ENCODE results near the gene PTPN7.
"Not testable (repeated sequence)": the region's sequence is repeated elsewhere in the genome, so short reads cannot be mapped to it uniquely, and the experiment has no call there.

Gene PTPN7

GRCh38 chr1:202160377-202160940 is at the start of gene PTPN7:
PTPN7 (minus strand) TSS chr1:202160602; CDS start chr1:202159402, 1,200 bp downstream.
- DNase-seq (ENCODE audit: extremely low read depth in 1 of 2, low read depth in 1 of 2) = peak; percentile 79 to 90

- no peak for DNase-seq (ENCODE audit: extremely low read depth in 1 of 2, low read depth in 1 of 2)
These were observed 48.0 kb upstream of the PTPN7 start for GRCh38 chr1:202208351-202208857.

- DNase-seq (ENCODE audit: extremely low read depth in 1 of 2, low read depth in 1 of 2) = no peak
These were observed 46.9 kb upstream of the PTPN7 start for GRCh38 chr1:202207292-202207691.

GRCh38 chr1:202205523-202206190 is 45.3 kb upstream of the PTPN7 start:
- DNase-seq (ENCODE audit: extremely low read depth in 1 of 2, low read depth in 1 of 2) = no peak

GRCh38 chr1:202204065-202204464 is 43.7 kb upstream of the PTPN7 start:
- no peak for DNase-seq (ENCODE audit: extremely low read depth in 1 of 2, low read depth in 1 of 2)

GRCh38 chr1:202203238-202204039 is 43.0 kb upstream of the PTPN7 start:
- no peak for DNase-seq (ENCODE audit: extremely low read depth in 1 of 2, low read depth in 1 of 2)

- DNase-seq (ENCODE audit: extremely low read depth in 1 of 2, low read depth in 1 of 2) = no peak
These were observed 42.2 kb upstream of the PTPN7 start for GRCh38 chr1:202202500-202203168.

- DNase-seq (ENCODE audit: extremely low read depth in 1 of 2, low read depth in 1 of 2) = no peak
These were observed 41.6 kb upstream of the PTPN7 start for GRCh38 chr1:202201971-202202370.

GRCh38 chr1:202201266-202201665 is 40.9 kb upstream of the PTPN7 start:
- no peak for DNase-seq (ENCODE audit: extremely low read depth in 1 of 2, low read depth in 1 of 2)

- no peak for DNase-seq (ENCODE audit: extremely low read depth in 1 of 2, low read depth in 1 of 2)
These were observed 40.3 kb upstream of the PTPN7 start for GRCh38 chr1:202200669-202201068.

- no peak for DNase-seq (ENCODE audit: extremely low read depth in 1 of 2, low read depth in 1 of 2)
These were observed 39.7 kb upstream of the PTPN7 start for GRCh38 chr1:202200112-202200548.

- DNase-seq (ENCODE audit: extremely low read depth in 1 of 2, low read depth in 1 of 2) = no peak
These were observed 38.9 kb upstream of the PTPN7 start for GRCh38 chr1:202199040-202199889.

GRCh38 chr1:202198366-202198724 is 37.9 kb upstream of the PTPN7 start:
- DNase-seq (ENCODE audit: extremely low read depth in 1 of 2, low read depth in 1 of 2) = no peak

- no peak for DNase-seq (ENCODE audit: extremely low read depth in 1 of 2, low read depth in 1 of 2)
These were observed 37.4 kb upstream of the PTPN7 start for GRCh38 chr1:202197653-202198365.

- DNase-seq (ENCODE audit: extremely low read depth in 1 of 2, low read depth in 1 of 2) = no peak
These were observed 33.9 kb upstream of the PTPN7 start for GRCh38 chr1:202194328-202194648.

GRCh38 chr1:202193614-202194327 is 33.4 kb upstream of the PTPN7 start, which contains the start of gene LGR6:
LGR6 (plus strand) TSS chr1:202193799; CDS start chr1:202193990, 191 bp downstream.
- DNase-seq (ENCODE audit: extremely low read depth in 1 of 2, low read depth in 1 of 2) = no peak

GRCh38 chr1:202192770-202193613 is 32.6 kb upstream of the PTPN7 start:
- DNase-seq (ENCODE audit: extremely low read depth in 1 of 2, low read depth in 1 of 2) = peak in 1 of 2 donors; percentile 23

- not testable (repeated sequence) for DNase-seq (ENCODE audit: extremely low read depth in 1 of 2, low read depth in 1 of 2)
These were observed 31.0 kb upstream of the PTPN7 start for GRCh38 chr1:202191391-202191790.

Measured in stimulated activated CD8-positive, alpha-beta memory T cell treated with anti-CD3 and anti-CD28 coated beads, Interleukin-7, amount 100 ng/mL, for 48 hours (primary cell).